Parathyroid adenoma (tissue), 2 donors: ENCODE measurements around the gene NSDHL.

ENCODE experiments used
- H2AFZ ChIP-seq: fragments of 300-600 bp; sonication (generic); one replicate; pipeline ENCODE4 v1.7.0; 2017; ENCODE audit warnings: antibody characterized with exemption, mild to moderate bottlenecking
- H3K27ac ChIP-seq: fragments of 300-600 bp; sonication (generic); one replicate; pipeline ENCODE4 v1.7.0; 2017
- H3K27me3 ChIP-seq: fragments of 300-600 bp; sonication (generic); one replicate; pipeline ENCODE4 v1.7.0; 2017; ENCODE audit warnings: low read length; ENCODE audit not compliant: control insufficient read depth, insufficient read depth
- H3K36me3 ChIP-seq: fragments of 300-600 bp; sonication (generic); one replicate; pipeline ENCODE4 v1.7.0; 2017; ENCODE audit warnings: low read length; ENCODE audit not compliant: control insufficient read depth, insufficient read depth
- H3K4me1 ChIP-seq: fragments of 300-600 bp; sonication (generic); one replicate; pipeline ENCODE4 v1.7.0; 2017; ENCODE audit warnings: control low read depth
- H3K4me2 ChIP-seq: fragments of 300-600 bp; sonication (generic); one replicate; pipeline ENCODE4 v1.7.0; 2017; ENCODE audit warnings: low read length
- H3K4me3 ChIP-seq: fragments of 300-600 bp; sonication (generic); one replicate; pipeline ENCODE4 v1.7.0; 2017; ENCODE audit warnings: low read depth, low read length
- H3K79me2 ChIP-seq: fragments of 300-600 bp; sonication (generic); one replicate; pipeline ENCODE4 v1.7.0; 2017; ENCODE audit warnings: control low read depth
- H3K9ac ChIP-seq: fragments of 300-600 bp; sonication (generic); one replicate; pipeline ENCODE4 v1.7.0; 2017; ENCODE audit warnings: mild to moderate bottlenecking
- H3K9me3 ChIP-seq: fragments of 300-600 bp; sonication (generic); one replicate; pipeline ENCODE4 v1.7.0; 2017; ENCODE audit warnings: low read length; ENCODE audit not compliant: control insufficient read depth
- CTCF ChIP-seq: fragments of 300-600 bp; sonication (generic); IDR thresholded peaks from one replicate; pipeline ENCODE4 v1.7.0; 2017; ENCODE audit warnings: antibody characterized with exemption, mild to moderate bottlenecking
- donor health status: primary hyperparathyroidism.

NSDHL gene

DNA sequence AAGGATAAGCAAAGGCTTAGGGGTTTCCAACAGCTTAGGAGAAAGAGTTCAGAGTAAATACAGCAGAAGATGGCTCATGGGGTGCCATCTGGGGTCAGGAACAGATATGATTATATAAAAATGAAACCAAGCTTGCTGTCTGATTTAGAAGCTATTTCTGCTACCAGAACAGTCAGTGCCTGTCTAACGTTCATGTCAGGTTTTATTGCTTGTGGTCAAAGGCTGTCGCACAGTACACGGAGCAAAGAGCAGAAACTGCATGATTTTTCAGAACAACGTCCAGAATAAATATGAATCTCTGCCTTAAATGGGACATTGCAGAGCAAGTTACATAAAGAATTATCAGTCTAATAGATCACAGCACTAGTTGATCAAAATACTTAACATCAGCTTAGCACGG lies 17.7 kb upstream of the NSDHL start:
- Histone ChIP-seq H2AFZ (no peak overlapping the region), H3K4me3 (no peak overlapping the region), H3K9ac (no peak overlapping the region), H3K27me3 (no peaks in the 10 kb centered on the region), H3K36me3 (no peaks in the 10 kb centered on the region), H3K4me1 (no peaks in the 10 kb centered on the region), H3K79me2 (no peaks in the 10 kb centered on the region), H3K4me2 (no peak overlapping the region), H3K9me3 (no peaks in the 10 kb centered on the region), H3K27ac (no peak overlapping the region)
- no peak for TF ChIP-seq CTCF

GRCh38 chrX:152814048-152814447 lies 16.8 kb upstream of the NSDHL start:
- Histone ChIP-seq H3K36me3 (no peaks in the 10 kb centered on the region), H2AFZ (no peak overlapping the region), H3K27me3 (no peaks in the 10 kb centered on the region), H3K9me3 (no peaks in the 10 kb centered on the region), H3K4me1 (no peaks in the 10 kb centered on the region), H3K9ac (no peak overlapping the region), H3K4me3 (no peak overlapping the region), H3K79me2 (no peaks in the 10 kb centered on the region), H3K27ac (no peak overlapping the region), H3K4me2 (no peak overlapping the region)
- no peak for TF ChIP-seq CTCF

- H3K27me3 ChIP-seq: no peaks in the 10 kb centered on the region
- H3K4me3 ChIP-seq: no peak overlapping the region
- no peak overlapping the region for H3K4me2 ChIP-seq
- H3K36me3 ChIP-seq: no peaks in the 10 kb centered on the region
- no peak overlapping the region for H2AFZ ChIP-seq
- H3K9me3 ChIP-seq: no peaks in the 10 kb centered on the region
- H3K9ac ChIP-seq: no peak overlapping the region
- H3K27ac ChIP-seq: no peak overlapping the region
- no peak for TF ChIP-seq CTCF
- H3K79me2 ChIP-seq: no peaks in the 10 kb centered on the region
- no peaks in the 10 kb centered on the region for H3K4me1 ChIP-seq
Observed at GRCh38 chrX:152817078-152817764, 13.6 kb upstream of the NSDHL start.

DNA sequence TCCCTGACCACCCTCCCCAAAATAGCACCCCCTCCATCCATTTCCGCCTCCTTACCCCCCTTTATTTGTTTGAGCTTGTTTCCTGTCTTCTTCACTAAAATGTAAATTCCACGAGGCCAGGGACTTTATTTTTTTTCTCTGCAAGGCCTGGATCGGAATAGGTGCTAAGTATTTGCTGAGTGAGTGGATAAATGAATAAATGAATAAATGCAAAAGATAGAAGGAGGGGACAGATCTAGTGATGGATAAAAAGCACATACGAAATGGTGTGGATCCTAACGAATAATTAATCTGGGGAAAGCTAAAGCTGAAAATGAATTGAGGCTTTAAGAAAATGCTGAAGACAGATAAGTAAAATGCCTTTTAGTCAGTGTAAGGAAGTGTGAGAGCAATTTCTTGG lies 12.5 kb upstream of the NSDHL start:
- Histone ChIP-seq H3K27me3 (no peaks in the 10 kb centered on the region), H3K27ac (no peak overlapping the region), H3K79me2 (no peaks in the 10 kb centered on the region), H3K4me1 (no peaks in the 10 kb centered on the region), H3K36me3 (no peaks in the 10 kb centered on the region), H3K9ac (no peak overlapping the region), H3K9me3 (no peaks in the 10 kb centered on the region), H3K4me2 (no peak overlapping the region), H2AFZ (no peak overlapping the region), H3K4me3 (no peak overlapping the region)
- TF ChIP-seq CTCF: no peak

DNA sequence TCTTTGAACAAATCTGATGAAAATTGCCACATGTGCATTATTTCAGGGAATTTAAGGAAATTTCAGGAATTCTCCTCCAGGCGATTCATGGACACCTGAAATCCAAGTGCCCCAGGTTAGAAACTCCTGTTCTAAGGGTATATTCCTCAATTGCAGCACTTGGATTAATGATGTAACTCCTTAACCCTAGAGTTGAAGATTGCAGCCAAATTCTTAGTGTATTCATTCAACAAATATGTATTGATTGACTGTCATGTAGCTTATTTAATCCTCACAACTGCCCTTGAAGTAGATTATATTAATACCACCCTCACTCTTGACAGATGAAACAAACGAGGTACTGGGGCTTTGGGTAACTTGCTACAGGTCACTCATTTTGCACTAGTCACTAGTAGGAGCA lies 11.6 kb upstream of the NSDHL start:
- no peak overlapping the region for H3K4me3 ChIP-seq
- no peak overlapping the region for H3K4me2 ChIP-seq
- H3K9me3 ChIP-seq: no peaks in the 10 kb centered on the region
- H3K79me2 ChIP-seq: no peaks in the 10 kb centered on the region
- no peak overlapping the region for H3K27ac ChIP-seq
- no peak overlapping the region for H3K9ac ChIP-seq
- H3K27me3 ChIP-seq: no peaks in the 10 kb centered on the region
- no peak overlapping the region for H2AFZ ChIP-seq
- TF ChIP-seq CTCF: no peak
- no peaks in the 10 kb centered on the region for H3K36me3 ChIP-seq
- H3K4me1 ChIP-seq: no peaks in the 10 kb centered on the region
